GM21423 (cell line): ENCODE measurements around the gene GTF2H3.
A peak's percentile ranks its signal among the peaks of the same experiment; 100 is the strongest.

Source experiments
- ATAC-seq: cut with Tn5 transposase; IDR thresholded peaks from one replicate; pipeline ENCODE4 v1.9.1; 2021; ENCODE audit warnings: mild to moderate bottlenecking, moderate library complexity; ENCODE audit not compliant: unreplicated experiment

Gene GTF2H3

GRCh38 chr12:123645380-123645779 lies 11.8 kb downstream of the GTF2H3 start:
- no peak for ATAC-seq

DNA sequence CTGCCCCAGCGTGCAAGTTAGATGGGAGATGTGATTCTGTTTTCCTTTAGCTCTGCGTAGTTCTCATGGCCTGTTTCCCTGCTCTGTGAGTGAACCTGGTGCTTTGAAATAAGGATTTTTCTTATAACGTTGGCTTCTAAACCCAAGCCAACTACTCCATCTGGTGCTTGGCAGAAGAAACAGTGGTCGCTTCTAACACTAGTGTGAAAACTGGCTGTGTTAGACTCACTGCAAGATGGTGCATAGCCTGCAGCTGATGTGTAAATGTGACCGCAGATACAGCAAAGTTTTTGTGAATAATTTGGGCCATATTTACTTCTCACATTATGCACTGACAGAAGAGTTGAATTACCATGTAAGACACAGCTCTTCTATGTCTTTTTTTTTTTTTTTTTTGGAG lies 12.2 kb downstream of the GTF2H3 start:
- no peak for ATAC-seq

DNA sequence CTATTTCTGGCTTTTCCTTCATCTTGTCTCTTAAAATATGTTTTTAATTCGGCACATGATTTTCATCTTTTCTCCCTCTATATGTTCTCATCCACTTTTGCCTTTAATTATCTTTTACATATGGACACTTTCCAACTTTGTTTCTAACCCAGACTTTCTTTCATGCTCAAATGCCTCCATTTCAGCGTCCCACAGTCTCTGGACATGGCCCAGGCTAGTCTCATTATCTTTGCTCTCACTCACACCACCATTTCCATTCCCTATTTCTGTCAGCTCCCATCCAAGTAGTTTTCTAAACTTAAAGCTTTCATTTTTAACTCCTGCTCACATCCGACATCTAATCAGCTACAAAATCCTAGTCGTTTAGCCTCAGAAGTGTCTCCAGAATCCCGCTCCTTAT lies 14.8 kb downstream of the GTF2H3 start:
- no peak for ATAC-seq

GRCh38 chr12:123654129-123654701 lies 20.6 kb downstream of the GTF2H3 start:
- no peak for ATAC-seq

DNA sequence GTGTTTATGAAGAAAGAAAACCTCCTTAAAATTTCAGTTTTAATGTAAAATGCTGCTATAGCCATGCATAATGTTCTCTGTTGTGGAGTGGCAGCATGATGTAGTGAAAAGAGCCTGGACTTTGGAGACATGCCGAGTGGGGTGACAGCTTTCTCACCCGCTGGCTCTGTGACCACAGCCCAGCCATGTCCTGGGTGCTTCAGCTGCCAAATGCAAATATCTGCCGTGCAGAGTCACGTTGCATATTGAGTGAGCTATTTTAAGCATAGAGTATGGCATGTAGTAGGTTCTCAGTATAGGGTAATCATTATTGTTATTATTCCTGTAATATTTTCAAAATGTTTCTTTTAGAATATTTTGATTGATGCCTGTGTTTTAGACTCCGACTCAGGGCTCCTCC lies 21.8 kb downstream of the GTF2H3 start:
- ATAC-seq: peak; percentile 94

GRCh38 chr12:123656392-123656791 lies 22.8 kb downstream of the GTF2H3 start:
- no peak for ATAC-seq

DNA sequence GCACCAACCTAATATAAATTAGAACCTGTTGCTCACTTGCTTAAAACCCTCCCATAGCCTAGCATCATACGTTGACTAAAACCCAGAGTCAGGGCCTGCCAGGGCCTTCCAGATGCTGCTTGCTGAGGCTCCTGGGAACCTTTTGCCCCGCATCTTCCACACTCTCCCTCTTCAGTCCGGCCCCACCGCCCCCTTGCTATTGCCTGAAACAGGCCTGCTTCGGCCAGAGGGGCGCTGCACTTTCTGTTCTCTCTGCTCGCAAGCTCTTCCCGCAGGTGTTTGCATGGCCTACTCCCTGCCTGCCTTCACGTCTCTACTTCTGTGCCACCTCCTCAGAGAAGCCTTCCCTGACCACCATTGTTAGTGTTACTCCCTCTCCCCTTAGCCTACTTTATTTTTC lies 23.6 kb downstream of the GTF2H3 start:
- ATAC-seq: no peak

DNA sequence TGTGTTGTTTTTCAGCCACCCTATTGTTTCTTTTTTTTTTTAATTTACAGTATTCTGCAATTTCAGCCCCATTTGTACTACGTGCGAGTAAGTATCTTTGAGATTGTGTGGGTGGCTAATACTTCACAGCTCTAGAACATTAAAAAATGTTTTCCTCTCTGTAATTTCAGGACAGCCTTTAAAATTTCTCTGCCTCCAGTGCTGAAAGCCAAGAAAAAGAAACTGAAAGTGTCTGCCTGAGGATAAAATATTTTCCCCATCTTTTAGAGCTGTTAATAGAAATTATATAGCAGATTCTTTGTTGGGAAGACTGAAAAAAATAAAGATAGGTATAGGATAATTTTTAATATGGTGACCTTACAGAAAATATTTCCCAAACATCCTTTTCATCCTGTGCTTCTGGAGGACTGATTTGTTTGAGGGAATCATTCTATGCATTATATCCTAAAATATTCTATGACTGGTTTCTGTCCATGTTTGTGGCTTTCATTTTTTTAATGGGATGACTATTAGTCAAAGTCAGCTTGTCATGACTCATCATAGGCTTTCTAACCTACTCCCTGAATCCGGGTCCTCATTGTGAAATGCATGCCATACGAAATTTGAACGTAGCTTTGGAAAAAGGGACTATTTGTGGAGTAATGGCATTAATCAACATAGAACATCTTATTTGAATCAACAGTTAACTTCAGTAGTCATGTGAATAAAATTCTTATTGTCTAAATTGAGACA lies 26.5 kb downstream of the GTF2H3 start:
- no peak for ATAC-seq

DNA sequence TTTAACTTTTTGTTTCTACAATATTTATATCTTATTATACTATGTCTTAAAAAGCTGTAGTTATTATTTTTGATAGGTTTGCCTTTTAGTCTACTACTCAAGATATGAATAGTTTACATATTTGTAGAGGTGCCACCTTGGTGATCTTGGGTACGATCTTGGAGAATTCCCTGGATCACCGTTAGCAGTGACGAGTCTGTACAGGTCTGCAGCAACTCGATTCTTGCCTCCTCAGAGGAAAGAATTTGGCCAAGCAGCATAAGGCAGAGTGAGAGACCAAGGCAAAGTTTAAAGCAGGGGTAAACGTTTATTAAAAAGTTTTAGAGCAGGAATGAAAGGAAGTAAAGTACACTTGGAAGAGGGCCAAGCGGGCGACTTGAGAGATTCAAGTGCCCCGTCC lies 34.1 kb downstream of the GTF2H3 start:
- no peak for ATAC-seq

- ATAC-seq: peak; percentile 98
Observed at GRCh38 chr12:123670882-123671728, 37.5 kb downstream of the GTF2H3 start, which contains the start of gene TCTN2. TCTN2 (plus strand) TSS chr12:123671113; CDS start chr12:123671241, 128 bp downstream.

GRCh38 chr12:123671876-123672275 lies 38.2 kb downstream of the GTF2H3 start:
- ATAC-seq: no peak

GRCh38 chr12:123675436-123675835 lies 41.8 kb downstream of the GTF2H3 start:
- no peak for ATAC-seq

GRCh38 chr12:123676616-123677320 lies 43.1 kb downstream of the GTF2H3 start:
- ATAC-seq: no peak

GRCh38 chr12:123678981-123679380 lies 45.4 kb downstream of the GTF2H3 start:
- ATAC-seq: no peak

- no peak for ATAC-seq
Observed at GRCh38 chr12:123681605-123682004, 48.0 kb downstream of the GTF2H3 start.

- ATAC-seq: no peak
Observed at GRCh38 chr12:123683964-123684363, 50.3 kb downstream of the GTF2H3 start.

DNA sequence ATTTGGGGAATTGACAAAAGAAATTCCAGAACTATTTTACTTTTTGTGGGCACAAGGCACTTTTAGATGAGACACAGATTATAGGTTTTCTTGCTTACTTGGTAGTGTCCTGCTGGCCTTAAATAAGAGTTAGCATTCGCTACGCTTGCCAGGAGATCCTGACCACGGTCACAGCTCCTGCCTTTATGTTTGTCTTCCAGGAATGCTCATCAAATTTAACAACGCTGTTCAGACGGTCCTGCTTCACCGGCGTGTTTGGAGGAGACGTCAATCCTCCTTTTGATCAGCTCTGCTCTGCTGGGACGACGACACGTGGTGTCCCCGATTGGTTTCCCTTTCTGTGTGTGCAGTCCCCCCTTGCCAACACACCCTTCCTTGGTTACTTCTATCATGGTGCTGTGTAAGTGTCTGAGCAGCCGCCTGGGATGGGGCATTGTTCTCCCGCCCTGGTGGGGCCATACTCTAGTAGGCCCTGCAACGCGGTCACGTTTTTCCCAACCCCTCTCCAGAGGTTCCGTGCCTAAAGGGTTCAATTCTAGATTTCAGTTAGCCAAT lies 53.1 kb downstream of the GTF2H3 start:
- no peak for ATAC-seq

DNA sequence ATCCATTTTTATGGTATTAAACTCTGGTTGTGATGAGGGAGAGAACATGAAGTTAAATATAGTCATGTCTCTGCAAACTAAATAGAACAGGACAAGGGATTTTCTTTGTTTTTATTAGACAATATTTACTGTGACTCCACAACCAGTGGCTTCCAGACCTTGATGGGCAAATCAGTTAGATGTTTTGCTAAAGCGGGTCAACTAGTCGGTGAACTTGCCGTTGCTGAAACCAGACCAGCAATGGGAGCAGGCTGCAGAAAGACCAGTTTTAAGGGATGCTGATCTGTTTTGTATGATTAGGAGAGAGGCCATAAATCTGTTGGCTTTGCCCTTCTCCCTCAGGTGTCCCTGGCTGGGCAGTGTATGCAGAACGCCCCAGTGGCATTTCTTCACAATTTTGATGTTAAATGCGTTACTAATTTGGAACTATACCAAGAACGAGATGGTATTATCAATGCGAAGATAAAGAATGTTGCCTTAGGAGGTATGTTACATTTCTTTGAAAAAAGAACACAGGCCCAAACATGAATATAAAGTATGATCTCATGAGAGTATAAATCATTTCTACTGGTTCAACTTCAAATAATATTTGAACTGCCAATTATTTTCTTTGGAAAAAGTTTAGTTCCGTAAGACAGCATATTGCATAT lies 56.7 kb downstream of the GTF2H3 start:
- no peak for ATAC-seq

GRCh38 chr12:123696207-123696606 lies 62.6 kb downstream of the GTF2H3 start:
- ATAC-seq: no peak

GRCh38 chr12:123696646-123697045 lies 63.0 kb downstream of the GTF2H3 start:
- ATAC-seq: no peak
